ENCODE measurements around the gene ZBTB16. TPM values are rescaled to one million over a fixed set of nuclear protein-coding genes. Genes with fewer than 3 reads are reported as not detected.

Gene ZBTB16
- total RNA-seq, 4 donors from 2014 or later: 82.7 to 375 (median 189) TPM

- DNase-seq (ENCODE audit: low spot score): no peak
- ATAC-seq (ENCODE audit: low FRiP score): no peak
- TF ChIP-seq, protein P1, sequence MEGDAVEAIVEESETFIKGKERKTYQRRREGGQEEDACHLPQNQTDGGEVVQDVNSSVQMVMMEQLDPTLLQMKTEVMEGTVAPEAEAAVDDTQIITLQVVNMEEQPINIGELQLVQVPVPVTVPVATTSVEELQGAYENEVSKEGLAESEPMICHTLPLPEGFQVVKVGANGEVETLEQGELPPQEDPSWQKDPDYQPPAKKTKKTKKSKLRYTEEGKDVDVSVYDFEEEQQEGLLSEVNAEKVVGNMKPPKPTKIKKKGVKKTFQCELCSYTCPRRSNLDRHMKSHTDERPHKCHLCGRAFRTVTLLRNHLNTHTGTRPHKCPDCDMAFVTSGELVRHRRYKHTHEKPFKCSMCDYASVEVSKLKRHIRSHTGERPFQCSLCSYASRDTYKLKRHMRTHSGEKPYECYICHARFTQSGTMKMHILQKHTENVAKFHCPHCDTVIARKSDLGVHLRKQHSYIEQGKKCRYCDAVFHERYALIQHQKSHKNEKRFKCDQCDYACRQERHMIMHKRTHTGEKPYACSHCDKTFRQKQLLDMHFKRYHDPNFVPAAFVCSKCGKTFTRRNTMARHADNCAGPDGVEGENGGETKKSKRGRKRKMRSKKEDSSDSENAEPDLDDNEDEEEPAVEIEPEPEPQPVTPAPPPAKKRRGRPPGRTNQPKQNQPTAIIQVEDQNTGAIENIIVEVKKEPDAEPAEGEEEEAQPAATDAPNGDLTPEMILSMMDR (IDR thresholded peaks at IDR 0.05): no peak
These were observed 49.9 kb downstream of the ZBTB16 start for GRCh38 chr11:114109206-114110090.

DNA sequence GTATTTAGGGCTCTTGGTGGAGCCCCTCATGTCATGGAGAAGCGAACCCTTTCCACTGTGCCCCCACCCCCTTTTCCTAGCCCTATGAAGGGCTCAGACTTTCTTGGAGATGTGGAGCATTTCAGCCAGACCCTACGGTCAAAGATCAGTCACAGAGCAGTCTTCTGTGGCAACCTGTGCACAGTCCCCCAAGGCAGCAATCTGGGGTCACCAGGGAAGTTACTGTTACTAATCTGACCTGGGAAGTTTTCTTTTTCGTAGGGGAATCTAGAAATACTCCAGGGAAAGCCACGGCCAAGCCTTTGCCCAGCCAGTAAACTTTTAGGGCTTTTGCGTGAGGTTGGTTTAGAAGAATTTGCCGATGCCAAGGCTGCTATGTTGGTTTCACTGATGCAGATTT, 50.6 kb downstream of the ZBTB16 start:
- TF ChIP-seq, protein P1 (IDR thresholded peaks at IDR 0.05): no peak
- ATAC-seq (ENCODE audit: low FRiP score) (no peak), DNase-seq (ENCODE audit: low spot score) (no peak)

DNA sequence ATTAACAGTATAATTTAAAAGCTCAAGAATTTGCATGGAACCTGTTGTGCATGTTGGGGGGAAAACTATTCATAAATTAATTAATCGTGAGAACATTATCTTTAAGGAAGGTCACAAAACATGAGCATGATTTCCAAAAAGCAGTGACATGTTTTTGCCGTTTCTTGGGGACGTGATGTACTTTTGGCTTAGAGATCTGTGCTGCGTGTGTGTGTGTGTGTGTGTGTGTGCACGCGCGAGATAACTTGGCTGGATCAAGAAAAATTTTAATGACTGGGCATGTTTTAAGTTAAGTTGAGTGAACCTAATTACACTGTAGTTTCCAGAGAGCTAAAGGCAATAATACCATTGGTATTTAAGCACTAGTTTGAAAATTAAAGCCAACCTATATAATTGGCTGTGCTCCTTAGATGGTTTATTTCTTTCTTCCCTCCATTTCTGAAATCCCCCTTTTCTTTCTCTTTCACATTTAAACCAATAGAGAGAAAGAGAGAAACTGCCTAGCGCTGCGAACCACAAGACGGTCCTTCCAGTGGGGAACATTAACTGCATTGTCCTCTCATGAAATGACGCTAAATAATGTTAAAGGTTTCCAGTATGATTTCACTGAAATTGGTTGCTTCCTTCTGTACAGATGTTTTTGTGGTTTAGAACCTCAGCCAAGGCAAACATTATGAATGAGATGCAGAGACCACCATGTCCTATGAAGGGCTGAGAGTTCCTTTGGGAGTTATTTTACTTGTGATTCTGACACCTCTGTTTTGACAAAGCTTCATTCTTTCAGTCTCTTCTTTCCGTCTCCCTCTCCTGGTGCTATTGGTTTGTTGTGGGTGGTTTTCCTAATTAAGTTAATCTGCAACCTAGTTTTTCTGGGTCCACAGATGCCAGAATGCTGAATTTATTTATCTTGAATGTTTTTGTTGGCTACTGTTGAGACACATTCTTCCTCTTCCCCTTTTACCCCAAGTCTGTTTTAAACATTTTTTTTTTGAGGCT, 51.7 kb downstream of the ZBTB16 start:
- TF ChIP-seq, protein P1 (IDR thresholded peaks at IDR 0.05): no peak
- no peak for DNase-seq (ENCODE audit: low spot score)
- ATAC-seq (ENCODE audit: low FRiP score): no peak

DNA sequence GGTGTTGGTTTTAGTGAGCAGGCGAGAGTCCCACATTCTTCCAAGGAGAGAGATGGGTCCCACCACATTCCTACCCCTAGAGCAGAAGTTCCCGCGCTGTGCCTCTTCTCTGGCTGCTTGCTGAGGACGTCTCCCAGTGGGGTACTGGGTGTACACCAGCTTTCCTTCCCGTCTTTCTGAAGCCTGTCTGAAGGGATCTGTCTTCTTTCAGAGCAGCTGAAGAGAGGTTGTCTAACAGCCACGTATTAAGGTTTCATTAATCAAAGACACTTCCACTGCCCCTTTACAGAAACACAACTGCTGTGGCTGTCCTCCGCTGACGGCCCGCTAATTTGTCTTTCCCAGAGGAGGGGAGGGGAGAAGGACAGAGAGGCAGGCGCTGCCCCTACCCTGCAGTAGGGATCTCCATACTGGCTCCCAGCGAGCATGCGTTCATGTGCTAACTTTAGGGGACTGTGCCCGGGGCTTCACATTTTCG, 56.0 kb downstream of the ZBTB16 start:
- DNase-seq (ENCODE audit: low spot score) (no peak), ATAC-seq (ENCODE audit: low FRiP score) (no peak)
- TF ChIP-seq, protein P1 (IDR thresholded peaks at IDR 0.05): no peak

- ATAC-seq (ENCODE audit: low FRiP score): no peak
- TF ChIP-seq, protein P1 (IDR thresholded peaks at IDR 0.05): no peak
- no peak for DNase-seq (ENCODE audit: low spot score)
These were observed 56.8 kb downstream of the ZBTB16 start for GRCh38 chr11:114116357-114116756.

DNA sequence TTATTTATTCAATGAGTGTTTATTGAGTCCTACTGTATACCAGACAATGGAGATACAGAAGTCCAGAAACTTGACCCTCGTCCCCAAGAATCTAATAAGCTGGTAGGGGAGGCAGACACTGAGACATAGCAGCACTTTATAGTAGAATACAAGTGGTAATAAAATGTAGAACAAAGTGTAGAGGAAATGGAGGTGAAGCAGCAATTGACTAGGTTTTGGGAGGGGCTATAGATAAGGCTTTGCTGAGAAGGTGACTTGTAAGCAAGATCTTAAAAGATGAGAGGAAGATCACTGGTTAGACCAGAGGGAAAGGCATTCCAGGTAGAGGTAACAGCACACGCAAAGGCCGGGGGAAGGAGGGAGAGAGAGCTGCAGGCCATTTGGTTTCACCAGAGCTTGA, 57.3 kb downstream of the ZBTB16 start:
- no peak for ATAC-seq (ENCODE audit: low FRiP score)
- TF ChIP-seq, protein P1 (IDR thresholded peaks at IDR 0.05): no peak
- no peak for DNase-seq (ENCODE audit: low spot score)

Data from omental fat pad (tissue), 4 donors.